ENCODE measurements around the gene RBM47. TPM values are rescaled to one million over a fixed set of nuclear protein-coding genes. Genes with fewer than 3 reads are reported as not detected.

Gene RBM47
- polyA plus RNA-seq, 1 donor from 2014 or later: 1.7 TPM

GRCh38 chr4:40563401-40563800, 66.3 kb downstream of the RBM47 start:
- Histone ChIP-seq H2AFZ (ENCODE audit: low read depth, low read length) (no peak overlapping the region), H3K4me2 (ENCODE audit: low read length) (no peak overlapping the region)

DNA sequence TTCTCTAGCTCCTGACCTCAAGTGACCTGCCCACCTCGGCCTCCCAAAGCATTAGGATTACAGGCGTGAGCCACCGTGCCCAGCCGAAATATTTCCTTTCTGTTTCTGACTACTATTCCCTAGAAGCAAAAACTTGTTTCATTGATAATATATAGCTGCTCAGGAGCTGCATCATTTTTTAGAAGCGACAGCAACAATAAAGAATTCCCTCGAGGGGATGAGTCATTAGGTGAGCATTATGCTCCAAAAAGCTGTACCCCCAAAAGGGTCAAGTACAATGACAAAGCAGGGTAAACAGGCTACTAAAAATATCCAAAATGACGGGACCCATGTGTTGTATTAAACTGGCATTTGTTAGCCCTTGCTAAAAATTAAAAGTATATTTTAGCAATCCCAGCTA, 67.0 kb downstream of the RBM47 start:
- Histone ChIP-seq H3K4me2 (ENCODE audit: low read length) (no peak overlapping the region), H3K9me3 (ENCODE audit: low read length) (no peaks in the 10 kb centered on the region), H3K9ac (ENCODE audit: low read length) (no peak overlapping the region), H3K4me3 (ENCODE audit: low read length) (no peak overlapping the region), H4K20me1 (ENCODE audit: insufficient read depth) (no peaks in the 10 kb centered on the region), H2AFZ (ENCODE audit: low read depth, low read length) (no peak overlapping the region), H3K36me3 (ENCODE audit: insufficient read depth, low read length) (no peaks in the 10 kb centered on the region), H3K27me3 (ENCODE audit: insufficient read depth, low read depth, low read length) (no peaks in the 10 kb centered on the region), H3K79me2 (replicated peaks; ENCODE audit: insufficient read depth, low read length) (no peaks in the 10 kb centered on the region), H3F3A (ENCODE audit: insufficient read depth, low read length, poor library complexity, severe bottlenecking) (no peaks in the 10 kb centered on the region), H3K27ac (ENCODE audit: low read length) (no peak overlapping the region), H3K9me2 (ENCODE audit: insufficient read depth, low read length) (no peaks in the 10 kb centered on the region)
- TF ChIP-seq MXI1 (conservative IDR thresholded peaks at IDR 0.05; ENCODE audit: poor library complexity, severe bottlenecking): no peak
- no peak for TF ChIP-seq EZH2 (IDR thresholded peaks at IDR 0.05; ENCODE audit: borderline replicate concordance, insufficient read depth, low read length, poor library complexity, severe bottlenecking)
- TF ChIP-seq, protein P1, sequence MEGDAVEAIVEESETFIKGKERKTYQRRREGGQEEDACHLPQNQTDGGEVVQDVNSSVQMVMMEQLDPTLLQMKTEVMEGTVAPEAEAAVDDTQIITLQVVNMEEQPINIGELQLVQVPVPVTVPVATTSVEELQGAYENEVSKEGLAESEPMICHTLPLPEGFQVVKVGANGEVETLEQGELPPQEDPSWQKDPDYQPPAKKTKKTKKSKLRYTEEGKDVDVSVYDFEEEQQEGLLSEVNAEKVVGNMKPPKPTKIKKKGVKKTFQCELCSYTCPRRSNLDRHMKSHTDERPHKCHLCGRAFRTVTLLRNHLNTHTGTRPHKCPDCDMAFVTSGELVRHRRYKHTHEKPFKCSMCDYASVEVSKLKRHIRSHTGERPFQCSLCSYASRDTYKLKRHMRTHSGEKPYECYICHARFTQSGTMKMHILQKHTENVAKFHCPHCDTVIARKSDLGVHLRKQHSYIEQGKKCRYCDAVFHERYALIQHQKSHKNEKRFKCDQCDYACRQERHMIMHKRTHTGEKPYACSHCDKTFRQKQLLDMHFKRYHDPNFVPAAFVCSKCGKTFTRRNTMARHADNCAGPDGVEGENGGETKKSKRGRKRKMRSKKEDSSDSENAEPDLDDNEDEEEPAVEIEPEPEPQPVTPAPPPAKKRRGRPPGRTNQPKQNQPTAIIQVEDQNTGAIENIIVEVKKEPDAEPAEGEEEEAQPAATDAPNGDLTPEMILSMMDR (IDR thresholded peaks at IDR 0.05; ENCODE audit: poor library complexity, severe bottlenecking): no peak
- no peak for TF ChIP-seq SMC3 (conservative IDR thresholded peaks at IDR 0.05; ENCODE audit: poor library complexity)
- no peak for TF ChIP-seq TAF1 (IDR thresholded peaks at IDR 0.05; ENCODE audit: low read depth)
- no peak for TF ChIP-seq REST (IDR thresholded peaks at IDR 0.05; ENCODE audit: borderline replicate concordance)
- no peak for TF ChIP-seq RAD21 (conservative IDR thresholded peaks at IDR 0.05)
- no peak for TF ChIP-seq POLR2AphosphoS5 (IDR thresholded peaks at IDR 0.05)

More at GRCh38 chr4:40563401-40563800, 66.3 kb downstream of the RBM47 start:
- Histone ChIP-seq H3K36me3 (ENCODE audit: insufficient read depth, low read length) (no peaks in the 10 kb centered on the region), H4K20me1 (ENCODE audit: insufficient read depth) (no peaks in the 10 kb centered on the region), H3K27ac (ENCODE audit: low read length) (no peak overlapping the region), H3F3A (ENCODE audit: insufficient read depth, low read length, poor library complexity, severe bottlenecking) (no peaks in the 10 kb centered on the region), H3K27me3 (ENCODE audit: insufficient read depth, low read depth, low read length) (no peaks in the 10 kb centered on the region), H3K9me2 (ENCODE audit: insufficient read depth, low read length) (no peaks in the 10 kb centered on the region), H3K4me3 (ENCODE audit: low read length) (no peak overlapping the region), H3K9ac (ENCODE audit: low read length) (no peak overlapping the region), H3K79me2 (replicated peaks; ENCODE audit: insufficient read depth, low read length) (no peaks in the 10 kb centered on the region), H3K9me3 (ENCODE audit: low read length) (no peaks in the 10 kb centered on the region)
- TF ChIP-seq RAD21 (conservative IDR thresholded peaks at IDR 0.05) (no peak), TAF1 (IDR thresholded peaks at IDR 0.05; ENCODE audit: low read depth) (no peak), SMC3 (conservative IDR thresholded peaks at IDR 0.05; ENCODE audit: poor library complexity) (no peak), EP300 (conservative IDR thresholded peaks at IDR 0.05; ENCODE audit: poor library complexity, severe bottlenecking) (no peak), MXI1 (conservative IDR thresholded peaks at IDR 0.05; ENCODE audit: poor library complexity, severe bottlenecking) (no peak), POLR2AphosphoS5 (IDR thresholded peaks at IDR 0.05) (no peak), EZH2 (IDR thresholded peaks at IDR 0.05; ENCODE audit: borderline replicate concordance, insufficient read depth, low read length, poor library complexity, severe bottlenecking) (no peak), REST (IDR thresholded peaks at IDR 0.05; ENCODE audit: borderline replicate concordance) (no peak)
- TF ChIP-seq, protein P1 (IDR thresholded peaks at IDR 0.05; ENCODE audit: poor library complexity, severe bottlenecking): no peak

Measured in neural cell (in vitro differentiated cells).